NOMO-1 treated with dmso at 0.1 percent for 144 hours (cell line): ENCODE measurements around the gene LRRC4C.

Experiments used
- DNase-seq: peaks from one replicate; lab custom pipeline; 2025; ENCODE audit not compliant: unreplicated experiment; lab: John Stamatoyannopoulos, UW

Gene LRRC4C

GRCh38 chr11:41133023-41133422, 326.4 kb downstream of the LRRC4C start:
- DNase-seq = no peak

DNA sequence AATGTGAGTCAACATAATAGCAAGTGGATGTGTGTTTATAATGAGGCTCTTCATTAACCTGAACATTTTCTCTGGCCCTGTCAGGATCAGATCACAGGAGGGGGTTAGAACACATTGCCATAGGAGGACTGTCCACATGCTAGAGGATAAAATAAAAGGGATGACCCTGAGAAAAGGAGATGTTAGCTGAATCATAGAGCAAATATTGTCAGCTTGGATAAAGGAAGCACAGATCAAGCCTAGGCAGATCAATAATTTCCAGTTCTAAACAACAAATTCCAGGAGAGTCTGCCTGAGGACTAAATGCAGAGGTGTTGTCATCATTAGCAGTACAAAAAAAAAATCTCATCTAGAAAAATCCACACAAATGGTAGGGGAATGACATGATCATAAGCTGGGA, 337.9 kb downstream of the LRRC4C start:
- no peak for DNase-seq

- DNase-seq = no peak
Observed at GRCh38 chr11:41119484-41119883, 340.0 kb downstream of the LRRC4C start.

GRCh38 chr11:41118521-41118920, 340.9 kb downstream of the LRRC4C start:
- no peak for DNase-seq

DNA sequence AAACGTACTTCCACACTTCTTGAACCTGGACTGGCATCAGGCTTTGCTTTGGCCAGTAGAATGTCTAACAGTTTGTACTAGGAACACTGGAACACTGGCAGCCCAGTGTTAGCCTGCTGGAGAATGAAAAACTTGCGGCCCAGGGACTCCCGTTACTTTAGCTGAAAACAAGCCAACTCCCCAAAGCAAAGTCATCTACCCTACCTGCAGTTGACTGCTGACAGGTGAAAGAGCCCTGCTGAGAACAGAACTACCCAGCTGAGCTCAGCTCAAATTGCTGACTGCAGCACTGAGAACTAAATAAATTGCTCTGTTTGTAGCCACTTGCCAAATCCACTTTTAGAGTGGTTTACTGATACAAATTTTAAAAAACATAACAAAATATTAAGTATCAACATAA, 342.5 kb downstream of the LRRC4C start:
- no peak for DNase-seq

GRCh38 chr11:41115066-41115465, 344.4 kb downstream of the LRRC4C start:
- no peak for DNase-seq

- no peak for DNase-seq
Observed at GRCh38 chr11:41113160-41113559, 346.3 kb downstream of the LRRC4C start.

DNA sequence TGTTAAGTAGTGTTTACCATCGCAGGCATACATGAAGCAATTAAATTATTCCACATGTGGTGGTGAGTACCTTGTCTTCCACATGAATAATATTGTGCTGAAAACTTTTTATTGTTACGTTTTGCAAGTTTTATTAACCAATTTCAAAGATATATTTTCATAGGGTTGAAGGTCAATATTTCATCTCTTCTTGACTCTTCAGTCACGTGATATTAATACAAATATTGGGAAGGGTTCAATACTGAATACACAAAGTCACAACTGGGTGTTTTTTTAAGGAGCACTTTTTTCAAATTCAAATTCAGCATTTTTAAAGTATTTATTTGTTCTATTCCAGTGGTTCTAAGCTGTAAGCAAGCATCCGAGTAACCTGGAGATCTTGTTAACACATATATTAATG, 348.9 kb downstream of the LRRC4C start:
- DNase-seq = no peak

DNA sequence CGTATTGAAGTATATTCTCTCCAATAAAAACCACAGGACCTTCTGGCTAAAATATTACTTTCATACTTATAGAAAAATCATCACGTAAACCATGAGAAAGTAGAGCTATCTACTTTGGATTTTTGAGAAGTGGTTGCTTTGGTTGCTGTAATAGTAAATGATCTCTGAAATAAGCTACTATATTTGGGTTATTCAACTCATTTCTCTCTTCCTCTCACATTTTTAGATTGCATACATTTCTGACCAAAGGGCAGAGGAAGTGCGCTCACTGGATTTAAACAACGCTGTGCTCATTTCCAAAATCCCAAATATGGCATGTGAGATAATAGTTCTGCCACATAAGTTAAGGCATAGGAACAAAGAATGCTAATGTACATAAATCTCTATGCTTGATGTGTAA, 357.0 kb downstream of the LRRC4C start:
- DNase-seq = no peak

DNA sequence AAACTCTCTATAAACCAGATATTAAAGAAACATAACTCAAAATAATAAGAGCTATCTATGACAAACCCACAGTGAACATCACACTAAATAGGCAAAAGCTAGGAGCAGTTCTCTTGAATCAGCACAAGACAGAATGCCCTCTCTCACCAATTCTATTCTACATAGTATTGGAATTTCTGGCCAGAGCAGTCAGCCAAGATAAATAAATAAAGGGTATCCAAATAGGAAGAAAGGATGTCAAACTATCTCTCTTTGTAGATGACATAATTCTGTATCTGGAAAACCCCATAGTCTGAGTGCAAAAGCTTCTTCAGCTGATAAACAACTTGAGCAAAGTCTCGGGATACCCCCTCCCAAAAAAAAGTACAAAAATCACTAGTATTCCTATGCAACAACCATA, 359.8 kb downstream of the LRRC4C start:
- no peak for DNase-seq

GRCh38 chr11:41085123-41085522, 374.3 kb downstream of the LRRC4C start:
- DNase-seq = no peak

DNA sequence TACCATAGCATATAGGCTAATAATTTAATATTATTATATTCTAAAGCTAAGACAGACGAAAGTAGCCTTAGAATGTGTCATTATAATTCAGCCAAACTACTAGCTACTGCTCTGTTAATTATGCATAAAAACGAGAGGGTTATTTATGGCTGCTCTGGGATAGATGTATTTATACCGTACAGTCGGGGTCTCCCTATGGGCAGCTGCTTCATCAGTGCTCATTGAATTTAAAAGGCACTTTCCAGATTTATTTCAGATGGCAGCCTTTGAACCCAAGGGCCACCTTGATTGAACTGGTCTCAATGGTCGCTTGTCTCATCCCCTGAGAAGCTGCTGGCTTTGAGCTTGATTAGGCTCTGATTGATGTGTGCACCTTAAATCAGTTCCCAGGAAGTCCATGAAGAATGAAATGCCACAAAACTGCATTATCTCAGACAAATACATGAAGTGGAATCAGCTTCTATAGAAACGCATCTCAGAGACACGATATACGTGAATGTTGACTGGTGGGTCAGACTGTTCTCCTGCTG, 377.6 kb downstream of the LRRC4C start:
- no peak for DNase-seq

DNA sequence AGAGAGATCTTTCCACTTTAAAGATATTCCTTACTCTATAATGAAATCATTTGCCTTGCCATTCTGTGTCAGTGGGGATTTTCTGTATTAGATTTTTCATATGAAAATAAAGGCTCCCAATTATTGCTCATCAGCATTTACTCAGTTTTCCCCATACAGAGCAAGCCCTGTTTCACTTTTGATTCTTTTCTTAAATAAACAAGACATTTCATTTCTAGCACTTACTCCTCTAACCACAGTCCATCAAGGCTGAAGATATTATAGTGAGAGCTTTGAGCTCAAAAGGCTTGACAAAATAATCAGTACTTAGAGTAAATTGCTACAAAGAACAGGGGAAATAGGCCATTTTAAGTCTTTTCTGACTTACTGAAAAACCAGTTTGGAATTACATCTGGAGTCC, 385.1 kb downstream of the LRRC4C start:
- DNase-seq = no peak

DNA sequence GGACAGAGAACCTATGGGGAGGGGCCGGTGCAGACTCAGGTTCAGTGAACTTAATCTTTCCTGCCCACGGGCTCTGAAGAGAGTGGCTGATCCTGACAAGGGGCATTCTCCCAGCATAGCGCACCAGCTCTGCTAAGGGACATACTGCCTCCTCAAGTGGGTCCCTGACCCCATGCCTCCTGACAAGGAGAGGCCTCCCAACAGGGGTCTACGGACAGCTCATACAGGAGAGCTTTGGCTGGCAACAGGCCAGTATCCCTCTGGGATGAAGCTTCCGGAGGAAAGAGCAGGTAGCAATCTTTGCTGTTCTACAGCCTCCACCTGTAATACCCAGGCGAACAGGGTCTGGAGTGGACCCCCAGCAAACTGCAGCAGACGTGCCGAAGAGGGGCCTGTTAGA, 394.0 kb downstream of the LRRC4C start:
- DNase-seq = no peak

GRCh38 chr11:41058138-41058537, 401.3 kb downstream of the LRRC4C start:
- no peak for DNase-seq

DNA sequence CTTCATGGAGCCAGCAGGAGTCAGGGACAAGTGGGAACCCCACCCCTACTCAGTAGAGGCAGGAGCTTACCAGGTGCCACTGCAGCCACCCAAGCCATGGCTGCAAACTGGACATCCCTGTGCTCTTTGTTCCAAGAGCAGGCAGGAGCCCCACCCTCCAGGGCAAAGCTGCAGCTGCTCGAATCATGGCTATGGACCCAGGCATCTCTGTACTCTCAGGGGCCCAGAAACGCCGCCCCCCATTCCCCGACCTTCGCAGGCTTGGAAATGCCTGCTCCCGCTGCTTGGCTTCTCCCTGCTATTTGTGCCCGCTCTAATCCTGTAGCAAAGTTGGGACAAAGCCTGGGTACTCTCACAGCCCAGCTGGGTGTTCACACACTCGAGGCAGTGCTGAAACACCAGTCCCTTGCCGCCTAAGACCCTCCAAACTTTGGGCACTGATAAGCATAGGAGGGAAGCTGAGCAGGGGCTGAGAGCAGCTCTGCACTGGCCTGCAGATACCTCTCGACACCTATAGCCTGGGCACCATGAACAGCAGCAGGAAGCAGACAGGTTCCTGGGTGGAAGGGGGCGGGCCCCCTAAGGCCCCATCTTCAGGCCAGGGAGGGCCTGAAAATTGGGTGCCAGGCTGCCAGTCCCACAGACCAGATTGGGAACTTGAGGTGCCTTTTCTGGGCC, 402.4 kb downstream of the LRRC4C start:
- DNase-seq = no peak

DNA sequence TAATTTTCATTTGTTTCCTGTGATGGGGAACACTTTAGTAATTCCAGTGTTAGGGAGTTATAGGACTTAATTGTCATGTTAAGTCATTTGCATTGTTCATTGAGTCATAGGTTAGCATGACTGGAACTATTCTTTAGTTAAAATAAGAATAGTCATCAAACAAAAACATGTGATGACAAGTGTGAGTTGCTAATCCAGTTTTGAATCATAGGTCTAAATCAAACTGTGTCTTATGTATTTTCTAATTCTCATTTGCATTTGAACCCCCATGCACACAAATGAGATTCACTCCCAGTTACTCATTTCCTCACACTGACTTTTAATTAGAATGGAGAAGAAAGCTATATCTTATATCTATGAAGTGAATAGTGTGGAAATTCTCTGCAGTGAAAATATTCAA, 405.6 kb downstream of the LRRC4C start:
- DNase-seq = no peak

DNA sequence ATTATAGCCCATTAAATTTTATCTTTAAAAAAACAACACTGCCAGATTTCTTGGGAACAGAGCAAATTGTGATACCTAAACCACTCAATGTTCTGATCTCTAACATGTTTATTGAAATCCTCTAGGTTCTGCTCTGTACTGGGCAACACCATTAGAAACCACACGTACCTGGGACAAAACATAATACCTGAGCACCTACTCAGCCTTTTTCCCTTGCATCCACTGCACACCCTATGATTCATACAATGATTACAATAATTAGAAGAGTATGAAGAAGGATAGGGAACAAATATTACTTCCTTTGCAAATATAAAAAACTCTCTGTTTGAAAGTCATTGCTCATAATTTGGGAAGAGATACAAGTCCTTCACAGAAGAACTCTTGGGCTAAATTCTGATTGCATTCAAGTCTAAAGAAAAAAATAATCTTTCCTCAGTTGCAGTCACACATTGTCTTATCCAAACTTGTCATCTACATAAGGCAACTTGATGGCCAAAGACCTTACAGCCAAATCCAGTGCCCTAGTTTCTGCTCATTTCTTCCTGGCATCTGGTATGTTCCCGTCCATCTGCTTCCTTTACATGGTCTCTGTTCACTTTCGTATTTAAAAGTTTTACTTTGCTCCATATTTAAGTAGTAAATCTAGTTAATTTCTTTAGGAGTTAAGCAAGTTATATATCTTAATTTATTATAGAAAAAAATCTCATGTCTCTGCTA, 407.4 kb downstream of the LRRC4C start:
- no peak for DNase-seq

- no peak for DNase-seq
Observed at GRCh38 chr11:41050791-41051190, 408.7 kb downstream of the LRRC4C start.

DNA sequence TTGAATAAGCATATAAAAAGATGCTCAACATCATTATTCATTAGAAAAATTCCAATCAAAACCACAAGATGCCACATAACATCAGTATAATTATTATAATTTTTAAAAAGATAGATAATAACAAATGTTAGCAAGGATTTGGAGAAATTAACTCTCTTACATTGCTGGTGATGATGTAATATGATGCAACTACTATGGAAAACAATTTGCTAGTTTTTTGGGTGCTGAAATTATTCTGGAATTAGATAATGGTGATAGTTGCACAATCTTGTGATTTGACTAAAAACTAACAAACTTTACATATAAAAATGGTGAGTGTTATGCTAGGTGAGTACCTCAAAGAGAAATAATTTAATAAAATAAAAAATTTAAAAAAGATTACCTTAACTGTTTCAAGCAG, 412.2 kb downstream of the LRRC4C start:
- no peak for DNase-seq

DNA sequence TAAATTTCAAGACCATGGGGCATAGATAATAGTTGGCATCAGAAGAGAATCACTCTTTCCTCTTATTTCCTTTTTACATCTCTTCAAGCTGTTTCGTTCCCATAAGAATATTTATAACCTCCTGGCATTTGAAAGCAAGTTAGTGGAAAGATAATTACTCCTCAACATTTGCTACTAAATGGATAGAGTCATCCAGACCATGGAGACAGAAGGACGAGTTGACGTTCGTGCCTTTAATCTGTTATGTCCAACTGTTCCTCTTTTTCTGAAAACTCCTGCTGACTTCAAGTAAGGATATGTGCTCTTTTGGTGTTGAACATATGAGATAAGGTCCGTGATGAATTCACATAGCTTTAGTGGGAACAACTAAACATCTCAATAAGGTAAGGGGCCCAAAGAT, 414.2 kb downstream of the LRRC4C start:
- DNase-seq = no peak

DNA sequence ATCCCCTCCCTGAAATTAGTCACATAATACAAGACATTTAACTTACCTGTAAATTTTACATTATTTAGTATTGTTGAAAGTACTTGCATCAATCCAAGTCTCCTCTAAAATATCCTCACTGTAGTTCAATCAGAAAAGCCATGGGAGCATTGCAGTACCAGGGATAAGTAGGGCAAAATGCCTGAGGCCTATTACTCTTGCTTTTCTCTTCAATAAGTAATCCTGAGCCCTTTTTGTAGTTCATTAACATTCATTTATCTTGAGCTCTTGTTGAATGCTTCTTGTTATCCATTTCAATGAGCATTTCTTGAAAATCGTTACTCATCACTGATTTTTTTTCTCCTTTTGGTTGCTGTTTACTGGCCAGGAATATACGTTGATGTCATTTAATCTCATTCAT, 414.7 kb downstream of the LRRC4C start:
- DNase-seq = no peak

DNA sequence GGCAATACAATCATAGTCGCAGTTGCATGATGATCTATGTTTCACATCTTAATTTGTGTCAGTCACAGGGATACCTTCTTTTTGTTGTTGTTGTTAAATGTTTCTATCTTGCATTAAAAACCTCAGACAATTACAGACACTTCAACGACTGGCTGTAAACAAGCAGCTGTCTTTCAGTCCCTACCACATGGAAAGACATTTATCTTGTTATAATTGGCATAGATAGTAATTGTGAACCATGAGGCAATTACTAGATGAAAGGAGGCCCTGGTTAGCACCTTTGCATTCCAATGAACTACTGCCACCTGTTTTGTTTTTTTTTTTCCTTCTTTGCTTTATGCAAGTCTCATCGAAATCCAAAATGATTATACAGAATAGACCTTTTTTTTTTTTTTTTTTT, 416.8 kb downstream of the LRRC4C start:
- DNase-seq = no peak
